Breast epithelium (tissue), 4 donors: Measurements from ENCODE around the gene NXN. TPM values are rescaled to one million over a fixed set of nuclear protein-coding genes. Genes with fewer than 3 reads are reported as not detected.
"Not testable (repeated sequence)": the region's sequence is repeated elsewhere in the genome, so short reads cannot be mapped to it uniquely, and the experiment has no call there.

Experiments
- DNase-seq, 2 donors: peaks; one replicate each; pipeline ENCODE4 v3.0.0-alpha.2; 2019; ENCODE audit warnings: low spot score in 2 of 2
- H3K27ac ChIP-seq, 2 donors: fragments of 200-600 bp; sonication (generic) in 1 of 2; one replicate each; pipeline ENCODE4 v1.5.1; 2016 to 2019; ENCODE audit warnings: mild to moderate bottlenecking in 1 of 2
- H3K27me3 ChIP-seq, 2 donors: fragments of 200-600 bp; sonication (generic) in 1 of 2; one replicate each; pipeline versions ENCODE4 v1.5.1 to v1.6.0; 2017 to 2019; ENCODE audit warnings: control low read depth in 1 of 2, mild to moderate bottlenecking in 1 of 2
- H3K36me3 ChIP-seq: fragments of 200-600 bp; one replicate; pipeline ENCODE4 v1.5.1; 2019
- H3K4me1 ChIP-seq, 2 donors: fragments of 200-600 bp; sonication (generic); one replicate each; pipeline ENCODE4 v1.5.1; 2016 to 2019; ENCODE audit warnings: control low read depth in 1 of 2
- H3K4me3 ChIP-seq, 3 donors: fragments of 200-600 bp; sonication (generic); 1 replicate in 2 of 3; 2 replicates in 1 of 3; pipeline ENCODE4 v1.5.1; 2016 to 2019; ENCODE audit warnings: mild to moderate bottlenecking in 3 of 3, moderate library complexity in 2 of 3
- H3K9me3 ChIP-seq, 2 donors: fragments of 200-600 bp; sonication (generic) in 1 of 2; one replicate each; pipeline ENCODE4 v1.5.1; 2016 to 2019; ENCODE audit warnings: control low read depth in 1 of 2
- CTCF ChIP-seq, 3 donors: fragments of 450-650 bp; IDR thresholded peaks; one replicate each; pipeline ENCODE4 v1.5.1; 2016 to 2017; ENCODE audit warnings: antibody characterized with exemption in 3 of 3, mild to moderate bottlenecking in 3 of 3, moderate library complexity in 3 of 3
- POLR2A ChIP-seq: fragments of 450-650 bp; IDR thresholded peaks from one replicate; pipeline ENCODE4 v1.6.1; 2016; ENCODE audit warnings: antibody characterized with exemption, mild to moderate bottlenecking, moderate library complexity
- POLR2AphosphoS5 ChIP-seq, 3 donors: sonication (generic); formaldehyde crosslinking; IDR thresholded peaks; one replicate each; pipeline ENCODE4 v1.6.1; 2017; ENCODE audit warnings: antibody characterized with exemption in 3 of 3
- intact Hi-C: fragments of 100-400 bp; cut with DNase I; formaldehyde crosslinking; loops from one replicate; pipeline ENCODE4 v1.15.1; 2023; ENCODE audit warnings: low total_unique reads
- total RNA-seq, 3 donors: library from RNA; depleted of rRNA; stranded (reverse); fragments of >200 nt; gene quantifications; one replicate each; pipeline ENCODE4 v1.1.0, GENCODE V29; 2016

The NXN gene
- total RNA-seq, 3 donors from 2014 or later, result 9.3 to 14.3 (median 12.8) TPM

- DNase-seq, result peak; percentile 82 to 95
- no peaks in the 10 kb centered on the region for H3K36me3 ChIP-seq
- peaks cover 5% of the 10 kb centered on the region in 2 donors for H3K4me1 ChIP-seq
- H3K27me3 ChIP-seq, result no peaks in the 10 kb centered on the region
- H3K4me3 ChIP-seq, result peak overlapping the region in 1 of 3 donors; percentile 30
- no peaks in the 10 kb centered on the region for H3K9me3 ChIP-seq
- peak overlapping the region; percentile 88 to 91 for H3K27ac ChIP-seq
- TF ChIP-seq POLR2A, result no peak
- TF ChIP-seq POLR2AphosphoS5 (IDR thresholded peaks at IDR 0.05), result peak; percentile 17 to 58 (median 32)
- peak; percentile 42 to 78 (median 64) for TF ChIP-seq CTCF (IDR thresholded peaks at IDR 0.05)
- intact Hi-C loops, result no loop called here
These were observed 99.8 kb downstream of the NXN start for GRCh38 chr17:879546-880442.

GRCh38 chr17:877630-878029 is 101.9 kb downstream of the NXN start:
- intact Hi-C loops, result no loop called here
- Histone ChIP-seq H3K27me3 (no peaks in the 10 kb centered on the region), H3K27ac (no peak overlapping the region), H3K4me3 (no peak overlapping the region), H3K36me3 (no peaks in the 10 kb centered on the region), H3K9me3 (no peaks in the 10 kb centered on the region), H3K4me1 (peaks cover 0 to 5% of the 10 kb centered on the region in 2 donors)
- TF ChIP-seq POLR2AphosphoS5 (IDR thresholded peaks at IDR 0.05), result no peak
- TF ChIP-seq POLR2A, result no peak
- no peak for TF ChIP-seq CTCF (IDR thresholded peaks at IDR 0.05)
- DNase-seq, result no peak

GRCh38 chr17:876272-876671 is 103.3 kb downstream of the NXN start:
- intact Hi-C loops, result no loop called here
- Histone ChIP-seq H3K36me3 (no peaks in the 10 kb centered on the region), H3K27ac (no peak overlapping the region), H3K27me3 (no peaks in the 10 kb centered on the region), H3K9me3 (no peaks in the 10 kb centered on the region), H3K4me1 (peaks cover 0 to 5% of the 10 kb centered on the region in 2 donors), H3K4me3 (no peak overlapping the region)
- no peak for DNase-seq
- TF ChIP-seq POLR2A, result no peak
- TF ChIP-seq POLR2AphosphoS5 (IDR thresholded peaks at IDR 0.05), result no peak
- no peak for TF ChIP-seq CTCF (IDR thresholded peaks at IDR 0.05)

- H3K27me3 ChIP-seq, H3K9me3 ChIP-seq, H3K4me1 ChIP-seq, H3K27ac ChIP-seq, H3K4me3 ChIP-seq, intact Hi-C loops, H3K36me3 ChIP-seq, DNase-seq: not testable (repeated sequence)
These were observed 105.0 kb downstream of the NXN start for GRCh38 chr17:874590-874989.

GRCh38 chr17:872855-873254 is 106.7 kb downstream of the NXN start:
- H3K4me1 ChIP-seq, result no peaks in the 10 kb centered on the region
- intact Hi-C loops, result no loop called here
- no peaks in the 10 kb centered on the region for H3K36me3 ChIP-seq

More at GRCh38 chr17:872855-873254, 106.7 kb downstream of the NXN start:
- no peak overlapping the region for H3K27ac ChIP-seq
- no peaks in the 10 kb centered on the region for H3K27me3 ChIP-seq
- no peak overlapping the region for H3K4me3 ChIP-seq
- DNase-seq, result no peak
- H3K9me3 ChIP-seq, result no peaks in the 10 kb centered on the region
- TF ChIP-seq POLR2AphosphoS5 (IDR thresholded peaks at IDR 0.05), result no peak
- TF ChIP-seq CTCF (IDR thresholded peaks at IDR 0.05), result no peak
- TF ChIP-seq POLR2A, result no peak
